Measurements from ENCODE around the gene SEPSECS.

SEPSECS gene

DNA sequence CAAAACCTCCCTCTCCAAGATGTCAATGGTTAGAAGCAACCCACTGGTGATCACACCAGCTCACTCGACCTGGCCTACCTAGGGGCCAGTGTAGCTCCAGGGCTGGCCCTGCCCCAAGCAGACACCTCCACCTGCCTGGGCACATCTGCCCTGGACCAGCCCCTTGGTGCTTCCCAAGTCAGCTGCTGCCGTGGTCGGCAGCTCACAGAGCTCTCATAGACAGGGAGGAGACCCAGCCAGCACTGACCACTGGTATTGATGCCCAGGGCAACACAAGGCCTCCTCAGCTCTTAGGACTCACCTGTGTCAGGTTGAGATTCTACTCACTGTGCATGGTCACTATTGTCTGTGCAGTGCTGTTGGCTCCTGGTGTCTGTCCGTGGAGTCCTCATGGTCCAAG, 51.7 kb downstream of the SEPSECS start:
- ATAC-seq (ENCODE audit: insufficient read depth, low read depth) (no peak), DNase-seq (no peak)
- no peak for TF ChIP-seq EZH2 (IDR thresholded peaks at IDR 0.05; ENCODE audit: borderline replicate concordance, low read depth, low read length, severe bottlenecking)
- TF ChIP-seq, protein P1, sequence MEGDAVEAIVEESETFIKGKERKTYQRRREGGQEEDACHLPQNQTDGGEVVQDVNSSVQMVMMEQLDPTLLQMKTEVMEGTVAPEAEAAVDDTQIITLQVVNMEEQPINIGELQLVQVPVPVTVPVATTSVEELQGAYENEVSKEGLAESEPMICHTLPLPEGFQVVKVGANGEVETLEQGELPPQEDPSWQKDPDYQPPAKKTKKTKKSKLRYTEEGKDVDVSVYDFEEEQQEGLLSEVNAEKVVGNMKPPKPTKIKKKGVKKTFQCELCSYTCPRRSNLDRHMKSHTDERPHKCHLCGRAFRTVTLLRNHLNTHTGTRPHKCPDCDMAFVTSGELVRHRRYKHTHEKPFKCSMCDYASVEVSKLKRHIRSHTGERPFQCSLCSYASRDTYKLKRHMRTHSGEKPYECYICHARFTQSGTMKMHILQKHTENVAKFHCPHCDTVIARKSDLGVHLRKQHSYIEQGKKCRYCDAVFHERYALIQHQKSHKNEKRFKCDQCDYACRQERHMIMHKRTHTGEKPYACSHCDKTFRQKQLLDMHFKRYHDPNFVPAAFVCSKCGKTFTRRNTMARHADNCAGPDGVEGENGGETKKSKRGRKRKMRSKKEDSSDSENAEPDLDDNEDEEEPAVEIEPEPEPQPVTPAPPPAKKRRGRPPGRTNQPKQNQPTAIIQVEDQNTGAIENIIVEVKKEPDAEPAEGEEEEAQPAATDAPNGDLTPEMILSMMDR (IDR thresholded peaks at IDR 0.05; ENCODE audit: borderline replicate concordance, extremely low read depth, low read length, poor library complexity, severe bottlenecking): no peak

DNA sequence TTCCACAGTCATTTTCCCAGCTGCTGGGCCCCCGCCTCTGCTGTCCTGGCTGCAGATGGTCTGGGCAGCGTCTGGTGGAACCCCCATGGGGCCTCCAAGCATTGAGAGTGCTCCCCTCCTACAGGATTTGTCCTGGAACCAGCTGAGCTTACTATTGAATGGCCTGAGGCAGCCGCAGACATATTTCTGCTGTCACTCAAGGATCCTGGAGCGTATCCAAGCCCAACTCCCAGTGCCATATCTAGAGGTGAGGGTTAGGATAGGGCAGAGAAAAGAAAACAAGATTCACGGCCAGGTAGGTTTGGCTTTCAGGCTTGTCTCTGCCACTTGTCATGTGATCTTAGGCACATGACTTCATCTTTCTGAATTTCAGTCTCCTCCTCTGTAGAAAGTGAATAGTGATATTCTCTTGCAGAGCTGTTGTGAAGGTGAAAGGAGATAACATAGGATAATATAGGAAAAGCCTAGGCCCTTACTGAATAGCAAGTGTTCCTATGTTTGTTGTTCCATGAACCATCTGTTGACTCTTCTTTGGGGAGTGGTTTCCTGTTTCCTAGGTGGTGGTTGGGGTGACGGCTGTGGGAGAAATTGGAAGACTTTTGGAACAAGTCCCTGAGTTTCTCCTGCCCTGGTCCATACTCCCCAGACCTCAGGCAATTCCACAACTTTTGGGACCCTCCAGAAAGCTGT, 52.3 kb downstream of the SEPSECS start:
- Histone ChIP-seq H3K36me3 (ENCODE audit: insufficient read depth, low read length) (no peaks in the 10 kb centered on the region), H3K27me3 (ENCODE audit: insufficient read depth, low read length, poor library complexity) (peaks cover 3% of the 10 kb centered on the region), H3K9me3 (ENCODE audit: insufficient read depth, low read length, severe bottlenecking) (no peaks in the 10 kb centered on the region), H4K20me1 (ENCODE audit: insufficient read depth, low read length) (no peaks in the 10 kb centered on the region), H3K4me1 (ENCODE audit: insufficient read depth, low read length) (no peaks in the 10 kb centered on the region), H3K79me2 (ENCODE audit: insufficient read depth, low read length) (no peaks in the 10 kb centered on the region), H3K4me3 (ENCODE audit: low read depth in 1 of 2, low read length in 2 of 2) (no peak overlapping the region), H3K9ac (ENCODE audit: low read depth, low read length) (no peak overlapping the region), H3K4me2 (ENCODE audit: insufficient read depth, low read length) (no peak overlapping the region), H3K27ac (ENCODE audit: low read length) (no peak overlapping the region), H2AFZ (ENCODE audit: low read depth, low read length) (no peak overlapping the region)
- no peak for DNase-seq
- no peak for TF ChIP-seq EZH2 (IDR thresholded peaks at IDR 0.05; ENCODE audit: borderline replicate concordance, low read depth, low read length, severe bottlenecking)
- TF ChIP-seq, protein P1 (IDR thresholded peaks at IDR 0.05; ENCODE audit: borderline replicate concordance, extremely low read depth, low read length, poor library complexity, severe bottlenecking): no peak
- no peak for ATAC-seq (ENCODE audit: insufficient read depth, low read depth)

More for the DNA sequence above, 51.7 kb downstream of the SEPSECS start:
- H3K79me2 ChIP-seq (ENCODE audit: insufficient read depth, low read length): no peaks in the 10 kb centered on the region
- H2AFZ ChIP-seq (ENCODE audit: low read depth, low read length): no peak overlapping the region
- no peak overlapping the region for H3K27ac ChIP-seq (ENCODE audit: low read length)
- H3K36me3 ChIP-seq (ENCODE audit: insufficient read depth, low read length): no peaks in the 10 kb centered on the region
- no peak overlapping the region for H3K9ac ChIP-seq (ENCODE audit: low read depth, low read length)
- H4K20me1 ChIP-seq (ENCODE audit: insufficient read depth, low read length): no peaks in the 10 kb centered on the region
- no peak overlapping the region for H3K4me2 ChIP-seq (ENCODE audit: insufficient read depth, low read length)
- H3K4me1 ChIP-seq (ENCODE audit: insufficient read depth, low read length): no peaks in the 10 kb centered on the region
- H3K9me3 ChIP-seq (ENCODE audit: insufficient read depth, low read length, severe bottlenecking): no peaks in the 10 kb centered on the region
- no peak overlapping the region for H3K4me3 ChIP-seq (ENCODE audit: low read depth in 1 of 2, low read length in 2 of 2)
- H3K27me3 ChIP-seq (ENCODE audit: insufficient read depth, low read length, poor library complexity): peaks cover 3% of the 10 kb centered on the region

DNA sequence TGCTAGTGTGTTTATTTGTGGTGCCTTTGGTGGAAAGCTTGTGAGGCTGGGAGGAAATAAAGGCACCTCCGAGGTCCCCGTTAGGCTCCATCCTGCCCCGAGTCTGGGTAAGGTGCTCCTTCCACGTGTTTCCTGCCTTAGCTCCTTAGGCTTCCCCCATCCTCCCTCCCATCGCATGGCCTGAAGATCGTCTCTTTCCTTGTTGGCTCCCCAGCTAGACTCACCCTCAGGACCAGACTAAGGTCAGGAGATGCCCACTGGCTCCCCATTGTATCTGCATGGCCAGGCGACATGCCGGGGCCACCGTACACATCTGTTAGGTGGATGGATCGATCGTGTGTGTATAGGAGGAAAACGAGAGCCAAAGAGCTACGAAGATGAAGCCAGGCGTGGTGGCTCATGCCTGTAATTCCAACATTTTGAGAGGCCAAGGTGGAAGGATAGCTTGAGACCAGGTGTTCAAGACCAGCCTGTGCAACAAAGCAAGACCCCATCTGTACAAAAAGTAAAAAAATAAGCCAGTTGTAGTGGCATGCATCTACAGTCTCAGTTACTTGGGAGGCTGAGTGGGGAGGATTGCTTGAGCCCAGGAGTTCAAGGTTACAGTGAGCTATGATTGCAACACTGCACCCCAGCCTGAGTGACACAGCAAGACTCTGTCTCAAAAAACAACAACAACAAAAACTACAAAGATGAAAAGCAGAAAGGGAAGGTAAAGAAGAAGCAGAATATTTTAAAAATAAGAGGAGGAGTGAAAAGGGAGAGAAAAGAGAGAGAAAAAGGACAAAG, 53.7 kb downstream of the SEPSECS start:
- H3K9me3 ChIP-seq (ENCODE audit: insufficient read depth, low read length, severe bottlenecking): peaks cover 4% of the 10 kb centered on the region
- TF ChIP-seq EZH2 (IDR thresholded peaks at IDR 0.05; ENCODE audit: borderline replicate concordance, low read depth, low read length, severe bottlenecking): no peak
- TF ChIP-seq, protein P1 (IDR thresholded peaks at IDR 0.05; ENCODE audit: borderline replicate concordance, extremely low read depth, low read length, poor library complexity, severe bottlenecking): no peak
- no peak overlapping the region for H3K27ac ChIP-seq (ENCODE audit: low read length)

More for the DNA sequence above, 53.7 kb downstream of the SEPSECS start:
- H3K27me3 ChIP-seq (ENCODE audit: insufficient read depth, low read length, poor library complexity): peaks cover 3% of the 10 kb centered on the region
- DNase-seq (no peak), ATAC-seq (ENCODE audit: insufficient read depth, low read depth) (no peak)
- no peaks in the 10 kb centered on the region for H3K36me3 ChIP-seq (ENCODE audit: insufficient read depth, low read length)
- H3K4me3 ChIP-seq (ENCODE audit: low read depth in 1 of 2, low read length in 2 of 2): no peak overlapping the region
- H3K4me2 ChIP-seq (ENCODE audit: insufficient read depth, low read length): no peak overlapping the region
- no peaks in the 10 kb centered on the region for H3K79me2 ChIP-seq (ENCODE audit: insufficient read depth, low read length)
- H4K20me1 ChIP-seq (ENCODE audit: insufficient read depth, low read length): no peaks in the 10 kb centered on the region
- H3K4me1 ChIP-seq (ENCODE audit: insufficient read depth, low read length): no peaks in the 10 kb centered on the region
- no peak overlapping the region for H3K9ac ChIP-seq (ENCODE audit: low read depth, low read length)
- no peak overlapping the region for H2AFZ ChIP-seq (ENCODE audit: low read depth, low read length)

All from DND-41 (cell line).